ENCODE measurements around the gene GLS.
A peak's percentile ranks its signal among the peaks of the same experiment; 100 is the strongest.

Gene GLS

GRCh38 chr2:190880378-190881083, at the start of gene GLS:
TSS of gene GLS (plus strand) at chr2:190880821. CDS start at chr2:190881085, 264 bp downstream.
- ChIA-PET POLR2A (interaction anchor here (1.0 to 2.9 kb wide), 6 partner anchors 9 to 91 kb away, joined by 3 to 15 read pairs (median 6); no protein-coding TSS in a partner anchor), CTCF (no interaction called here)
- TF ChIP-seq ELF4 (IDR thresholded peaks at IDR 0.05) (peak; percentile 62), NFRKB (IDR thresholded peaks at IDR 0.05) (no peak), L3MBTL2 (conservative IDR thresholded peaks at IDR 0.05) (peak; percentile 82), FOXM1 (IDR thresholded peaks at IDR 0.05; ENCODE audit: borderline replicate concordance) (no peak), PKNOX1 (IDR thresholded peaks at IDR 0.05) (peak; percentile 97)
- DNase-seq (ENCODE audit: extremely low spot score), result peak; percentile 94

GRCh38 chr2:190831941-190832340, 48.7 kb upstream of the GLS start:
- no peak for DNase-seq (ENCODE audit: extremely low spot score)
- POLR2A ChIA-PET, result no interaction called here
- TF ChIP-seq CTBP1 (IDR thresholded peaks at IDR 0.05; ENCODE audit: borderline replicate concordance) (no peak), SP1 (IDR thresholded peaks at IDR 0.05) (no peak), ZNF384 (IDR thresholded peaks at IDR 0.05) (no peak), L3MBTL2 (conservative IDR thresholded peaks at IDR 0.05) (no peak), BHLHE40 (IDR thresholded peaks at IDR 0.05; ENCODE audit: borderline replicate concordance) (no peak), PKNOX1 (IDR thresholded peaks at IDR 0.05) (no peak), ELF4 (IDR thresholded peaks at IDR 0.05) (no peak), SUZ12 (IDR thresholded peaks at IDR 0.05) (no peak), HDGF (IDR thresholded peaks at IDR 0.05; ENCODE audit: borderline replicate concordance) (no peak), FOXM1 (IDR thresholded peaks at IDR 0.05; ENCODE audit: borderline replicate concordance) (no peak)
- CTCF ChIA-PET, result no interaction called here

- DNase-seq (ENCODE audit: extremely low spot score), result no peak
- CTCF ChIA-PET, result no interaction called here
- TF ChIP-seq HDGF (IDR thresholded peaks at IDR 0.05; ENCODE audit: borderline replicate concordance) (no peak), LEF1 (IDR thresholded peaks at IDR 0.05; ENCODE audit: borderline replicate concordance) (no peak), PKNOX1 (IDR thresholded peaks at IDR 0.05) (no peak), SUZ12 (IDR thresholded peaks at IDR 0.05) (no peak), SP1 (IDR thresholded peaks at IDR 0.05) (no peak), ARNT (IDR thresholded peaks at IDR 0.05) (no peak), L3MBTL2 (conservative IDR thresholded peaks at IDR 0.05) (no peak), FOXK2 (IDR thresholded peaks at IDR 0.05) (no peak), ZNF384 (IDR thresholded peaks at IDR 0.05) (no peak), FOXM1 (IDR thresholded peaks at IDR 0.05; ENCODE audit: borderline replicate concordance) (no peak), TARDBP (IDR thresholded peaks at IDR 0.05) (no peak), ELF4 (IDR thresholded peaks at IDR 0.05) (no peak), BHLHE40 (IDR thresholded peaks at IDR 0.05; ENCODE audit: borderline replicate concordance) (no peak), FOXA1 (IDR thresholded peaks at IDR 0.05) (no peak), CTBP1 (IDR thresholded peaks at IDR 0.05; ENCODE audit: borderline replicate concordance) (no peak), NFRKB (IDR thresholded peaks at IDR 0.05) (no peak)
- POLR2A ChIA-PET, result no interaction called here
Measured at GRCh38 chr2:190834890-190835208, 45.8 kb upstream of the GLS start.

GRCh38 chr2:190835303-190835930, 45.2 kb upstream of the GLS start:
- CTCF ChIA-PET, result no interaction called here
- no peak for DNase-seq (ENCODE audit: extremely low spot score)
- TF ChIP-seq TARDBP (IDR thresholded peaks at IDR 0.05), result no peak
- TF ChIP-seq SUZ12 (IDR thresholded peaks at IDR 0.05), result no peak
- TF ChIP-seq NFRKB (IDR thresholded peaks at IDR 0.05), result no peak
- no peak for TF ChIP-seq CTBP1 (IDR thresholded peaks at IDR 0.05; ENCODE audit: borderline replicate concordance)
- no peak for TF ChIP-seq FOXA1 (IDR thresholded peaks at IDR 0.05)
- no peak for TF ChIP-seq HDGF (IDR thresholded peaks at IDR 0.05; ENCODE audit: borderline replicate concordance)
- no peak for TF ChIP-seq L3MBTL2 (conservative IDR thresholded peaks at IDR 0.05)
- POLR2A ChIA-PET, result no interaction called here

GRCh38 chr2:190836767-190837166, 43.9 kb upstream of the GLS start:
- POLR2A ChIA-PET, result no interaction called here
- TF ChIP-seq SP1 (IDR thresholded peaks at IDR 0.05), result no peak
- TF ChIP-seq LEF1 (IDR thresholded peaks at IDR 0.05; ENCODE audit: borderline replicate concordance), result no peak
- TF ChIP-seq NFRKB (IDR thresholded peaks at IDR 0.05), result no peak
- TF ChIP-seq ELF4 (IDR thresholded peaks at IDR 0.05), result no peak
- no peak for TF ChIP-seq ARNT (IDR thresholded peaks at IDR 0.05)
- TF ChIP-seq PKNOX1 (IDR thresholded peaks at IDR 0.05), result no peak
- TF ChIP-seq L3MBTL2 (conservative IDR thresholded peaks at IDR 0.05), result no peak
- no peak for TF ChIP-seq FOXA1 (IDR thresholded peaks at IDR 0.05)
- no peak for TF ChIP-seq CTBP1 (IDR thresholded peaks at IDR 0.05; ENCODE audit: borderline replicate concordance)
- no peak for TF ChIP-seq BHLHE40 (IDR thresholded peaks at IDR 0.05; ENCODE audit: borderline replicate concordance)
- TF ChIP-seq FOXM1 (IDR thresholded peaks at IDR 0.05; ENCODE audit: borderline replicate concordance), result no peak
- no peak for TF ChIP-seq HDGF (IDR thresholded peaks at IDR 0.05; ENCODE audit: borderline replicate concordance)
- TF ChIP-seq FOXK2 (IDR thresholded peaks at IDR 0.05), result no peak
- no peak for TF ChIP-seq ZNF384 (IDR thresholded peaks at IDR 0.05)
- no peak for TF ChIP-seq SUZ12 (IDR thresholded peaks at IDR 0.05)
- no peak for TF ChIP-seq TARDBP (IDR thresholded peaks at IDR 0.05)
- CTCF ChIA-PET, result no interaction called here
- DNase-seq (ENCODE audit: extremely low spot score), result no peak

Measured in HEK293T (cell line).